LHCN-M2 (cell line): ENCODE results near the gene SIRT2. TPM values are rescaled to one million over a fixed set of nuclear protein-coding genes. Genes with fewer than 3 reads are reported as not detected.
A peak's percentile ranks its signal among the peaks of the same experiment; 100 is the strongest.
"Not testable (repeated sequence)": the region's sequence is repeated elsewhere in the genome, so short reads cannot be mapped to it uniquely, and the experiment has no call there.

Experiments used
- DNase-seq: peaks from one replicate; pipeline ENCODE4 v3.0.0-alpha.2; 2012; ENCODE audit warnings: low read depth
- total RNA-seq: library from RNA; depleted of rRNA; stranded (reverse); fragments of >200 nt; gene quantifications from 2 replicates; pipeline ENCODE4 v1.2.3, GENCODE V29; 2014

Gene SIRT2
- total RNA-seq, 1 experiment from 2014 or later, result 73.2 TPM

DNA sequence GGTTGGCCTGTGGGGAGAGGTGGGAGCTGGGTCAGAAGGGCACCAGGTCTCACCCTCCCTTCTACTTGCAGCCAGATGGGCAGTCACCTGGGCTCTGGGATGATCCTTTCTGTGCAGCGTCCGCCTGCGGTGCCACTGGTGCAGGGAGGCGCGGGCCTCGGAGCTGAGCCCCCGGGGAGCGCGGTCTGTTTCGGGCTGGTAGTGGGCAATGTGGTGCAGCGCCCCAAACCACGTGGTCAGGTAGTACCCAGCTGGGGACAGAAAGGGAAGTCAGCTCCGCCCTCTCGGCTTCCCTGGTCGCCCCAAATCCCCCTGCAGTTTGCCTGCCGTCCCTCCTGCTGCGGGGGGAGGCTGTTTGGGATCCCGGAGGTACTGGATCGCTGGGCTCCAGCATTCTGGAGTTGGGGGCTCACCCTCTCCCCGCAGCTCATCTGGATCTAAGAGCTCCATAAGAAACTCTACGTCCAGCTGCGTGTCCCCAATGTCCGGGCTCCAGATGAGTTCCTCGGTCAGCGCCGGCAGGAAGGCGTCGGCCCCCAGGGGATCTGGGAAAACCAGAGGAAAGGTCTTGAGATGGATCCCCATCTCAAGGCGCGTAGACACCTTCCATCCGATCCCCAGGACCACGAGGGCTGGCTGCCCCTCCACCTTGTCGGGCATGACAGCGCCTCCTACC is 30.1 kb downstream of the SIRT2 start:
- DNase-seq, result no peak

DNA sequence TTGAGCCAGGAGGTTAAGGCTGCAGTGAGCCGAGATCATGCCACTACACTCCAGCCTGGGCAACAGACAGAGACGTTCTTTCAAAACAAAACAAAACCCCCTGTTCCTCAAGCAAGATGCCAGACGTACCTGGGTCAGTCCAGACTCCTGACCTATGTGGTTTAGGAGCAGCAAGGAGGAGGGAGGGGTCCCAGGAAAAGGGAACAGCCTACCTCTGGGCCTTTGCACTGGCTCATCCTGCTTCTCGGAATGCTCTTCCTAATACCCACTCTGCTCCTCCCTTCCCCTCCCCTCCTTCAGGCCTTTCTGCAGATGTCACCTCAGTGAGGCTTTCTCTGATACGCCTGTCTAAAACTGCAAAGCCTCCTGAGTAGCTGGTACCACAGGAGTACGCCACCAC is 30.9 kb downstream of the SIRT2 start:
- DNase-seq, result no peak

DNA sequence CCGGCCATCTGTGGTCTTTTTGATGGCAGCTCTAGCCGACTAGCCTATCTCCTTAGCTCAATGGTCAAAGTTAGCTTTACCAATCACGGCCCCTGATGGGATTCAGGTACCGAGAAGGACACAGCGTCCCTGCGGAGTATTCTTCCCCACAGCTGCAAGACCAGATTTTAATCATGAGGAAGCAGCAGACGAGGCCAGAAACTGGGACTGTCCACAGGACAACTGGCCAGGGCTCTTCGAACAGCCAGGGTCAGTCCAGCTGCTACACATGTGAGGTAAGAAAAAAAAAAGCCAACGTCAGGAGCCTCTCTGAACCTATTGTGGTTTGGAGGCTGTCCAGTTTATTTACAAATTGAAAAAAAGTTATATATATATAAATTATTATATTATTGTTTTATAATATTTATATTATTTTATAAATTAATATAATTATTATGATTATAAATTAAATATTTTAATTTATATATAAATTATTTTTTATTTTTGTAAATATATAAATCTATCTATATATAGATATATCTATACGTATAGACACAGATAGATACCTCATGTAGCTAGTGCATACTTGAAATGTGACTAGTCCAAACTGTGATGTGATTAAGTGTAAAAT is 32.1 kb downstream of the SIRT2 start:
- no peak for DNase-seq

DNA sequence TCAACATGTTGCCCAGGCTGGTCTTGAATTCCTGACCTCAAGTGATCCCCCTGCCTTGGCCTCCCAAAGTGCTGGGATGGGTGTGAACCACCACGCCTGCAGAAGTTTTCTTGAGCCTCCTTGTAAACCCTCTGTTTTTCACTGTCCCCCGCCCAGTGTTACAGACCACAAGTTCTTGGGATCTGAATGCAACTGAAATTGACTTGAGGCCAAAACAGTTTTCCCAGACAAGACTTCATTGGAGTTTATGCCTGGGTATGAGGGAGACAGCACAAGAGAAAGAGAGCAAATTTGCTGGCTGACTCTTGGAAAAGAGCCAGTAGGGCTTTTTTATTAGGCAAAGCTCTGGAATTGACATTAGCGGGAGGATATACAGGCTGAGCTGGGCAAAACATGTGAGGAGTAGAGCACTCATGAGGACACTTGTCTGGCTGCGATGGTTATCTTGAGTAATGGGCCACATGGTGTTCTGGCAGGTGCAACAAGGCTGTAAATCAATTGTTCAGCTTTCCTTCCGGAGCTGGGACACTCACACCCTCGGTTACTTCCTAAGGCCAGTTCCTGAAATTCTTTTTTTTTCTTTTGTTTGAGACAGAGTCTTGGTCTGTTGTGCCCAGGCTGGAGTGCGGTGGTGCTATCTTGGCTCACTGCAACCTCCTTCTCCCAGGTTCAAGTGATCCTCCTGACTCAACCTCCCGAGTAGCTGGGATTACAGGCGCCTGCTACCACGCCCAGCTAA is 36.9 kb downstream of the SIRT2 start:
- DNase-seq, result peak; percentile 78

DNA sequence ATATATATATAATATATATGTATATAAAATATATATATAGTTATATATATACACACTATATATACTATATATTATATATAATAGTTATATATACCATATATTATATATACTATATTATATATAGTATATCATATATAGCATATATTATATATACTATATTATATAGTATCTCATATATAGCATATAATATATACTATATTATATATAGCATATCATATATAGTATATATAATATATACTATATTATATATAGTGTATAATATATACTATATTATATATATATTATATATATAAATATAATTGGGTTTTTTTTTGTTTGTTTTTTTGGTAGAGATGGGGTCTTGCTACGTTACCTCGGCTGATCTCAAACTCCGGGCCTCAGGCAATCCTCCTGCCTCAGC is 38.0 kb downstream of the SIRT2 start:
- DNase-seq, result no peak

DNA sequence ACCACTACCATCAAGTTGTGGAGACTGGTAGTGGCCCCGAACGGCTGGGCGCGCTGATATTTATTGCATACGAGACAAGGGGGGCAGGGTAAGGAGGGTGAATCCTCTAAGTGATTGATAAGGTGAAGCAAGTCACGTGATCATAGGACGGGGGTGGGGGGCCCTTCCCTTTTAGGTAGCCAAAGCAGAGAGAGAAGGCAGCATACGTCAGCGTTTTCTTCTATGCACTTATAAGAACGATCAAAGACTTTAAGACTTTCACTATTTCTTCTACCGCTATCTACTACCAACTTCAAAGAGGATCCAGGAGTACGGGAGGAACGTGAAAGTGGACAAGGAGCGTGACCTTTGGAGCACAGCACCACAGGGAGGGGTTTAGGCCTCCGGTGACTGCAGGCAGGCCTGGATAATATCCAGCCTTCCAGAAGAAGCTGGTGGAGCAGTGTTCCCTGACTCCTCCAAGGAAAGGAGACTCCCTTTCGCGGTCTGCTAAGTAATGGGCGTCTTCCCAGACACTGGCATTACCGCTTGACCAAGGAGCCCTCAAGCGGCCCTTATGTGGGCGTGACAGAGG is 39.7 kb downstream of the SIRT2 start:
- DNase-seq, result not testable (repeated sequence)

DNA sequence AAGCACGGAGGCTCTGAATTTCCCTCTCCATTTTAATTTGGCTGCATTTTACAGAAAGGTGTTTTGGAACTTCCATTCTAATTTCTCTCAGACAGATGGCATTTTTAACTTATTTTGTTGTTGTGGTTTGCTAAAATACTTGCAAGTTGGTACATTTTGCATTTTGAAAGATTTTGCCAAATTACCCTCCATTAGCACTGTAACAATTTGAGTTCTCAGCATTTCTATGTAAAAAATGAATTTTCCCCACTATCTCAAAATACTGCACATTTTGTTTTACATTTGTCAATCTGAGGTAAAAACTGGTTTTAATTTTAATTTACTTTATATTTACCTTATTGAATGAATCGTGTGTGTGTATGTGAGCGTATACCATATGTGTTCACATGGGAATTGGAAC is 42.6 kb downstream of the SIRT2 start:
- no peak for DNase-seq

DNA sequence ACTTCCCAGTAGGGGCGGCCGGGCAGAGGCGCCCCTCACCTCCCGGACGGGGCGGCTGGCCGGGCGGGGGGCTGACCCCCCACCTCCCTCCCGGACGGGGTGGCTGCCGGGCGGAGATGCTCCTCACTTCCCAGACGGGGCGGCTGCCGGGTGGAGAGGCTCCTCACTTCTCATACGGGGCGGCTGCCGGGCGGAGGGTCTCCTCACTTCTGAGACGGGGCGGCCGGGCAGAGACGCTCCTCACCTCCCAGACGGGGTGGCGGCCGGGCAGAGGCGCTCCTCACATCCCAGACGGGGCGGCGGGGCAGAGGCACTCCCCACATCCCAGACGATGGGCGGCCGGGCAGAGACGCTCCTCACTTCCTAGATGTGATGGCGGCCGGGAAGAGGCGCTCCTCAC is 43.7 kb downstream of the SIRT2 start:
- not testable (repeated sequence) for DNase-seq

DNA sequence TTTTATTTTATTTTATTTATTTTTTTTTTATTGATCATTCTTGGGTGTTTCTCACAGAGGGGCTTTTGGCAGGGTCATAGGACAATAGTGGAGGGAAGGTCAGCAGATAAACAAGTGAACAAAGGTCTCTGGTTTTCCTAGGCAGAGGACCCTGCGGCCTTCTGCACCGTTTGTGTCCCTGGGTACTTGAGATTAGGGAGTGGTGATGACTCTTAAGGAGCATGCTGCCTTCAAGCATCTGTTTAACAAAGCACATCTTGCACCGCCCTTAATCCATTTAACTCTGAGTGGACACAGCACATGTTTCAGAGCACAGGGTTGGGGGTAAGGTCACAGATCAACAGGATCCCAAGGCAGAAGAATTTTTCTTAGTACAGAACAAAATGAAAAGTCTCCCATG is 44.5 kb downstream of the SIRT2 start:
- DNase-seq, result not testable (repeated sequence)

DNA sequence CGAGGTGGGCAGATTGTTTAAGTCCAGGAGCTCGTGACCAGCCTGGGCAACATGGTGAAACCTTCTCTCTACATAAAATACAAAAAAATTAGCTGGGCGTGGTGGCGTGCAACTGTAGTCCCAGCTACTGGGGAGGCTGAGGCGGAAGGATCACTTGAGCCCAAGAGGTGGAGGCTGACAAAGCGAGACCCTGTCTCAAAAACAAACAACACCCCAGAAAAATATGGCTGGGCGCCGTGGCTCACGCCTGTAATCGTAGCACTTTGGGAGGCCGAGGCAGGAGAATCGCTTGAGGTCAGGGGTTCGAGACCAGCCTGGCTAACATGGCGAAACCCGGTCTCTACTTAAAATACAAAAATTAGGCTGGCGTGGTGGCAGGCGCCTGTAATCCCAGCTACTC is 46.2 kb downstream of the SIRT2 start:
- DNase-seq, result no peak

DNA sequence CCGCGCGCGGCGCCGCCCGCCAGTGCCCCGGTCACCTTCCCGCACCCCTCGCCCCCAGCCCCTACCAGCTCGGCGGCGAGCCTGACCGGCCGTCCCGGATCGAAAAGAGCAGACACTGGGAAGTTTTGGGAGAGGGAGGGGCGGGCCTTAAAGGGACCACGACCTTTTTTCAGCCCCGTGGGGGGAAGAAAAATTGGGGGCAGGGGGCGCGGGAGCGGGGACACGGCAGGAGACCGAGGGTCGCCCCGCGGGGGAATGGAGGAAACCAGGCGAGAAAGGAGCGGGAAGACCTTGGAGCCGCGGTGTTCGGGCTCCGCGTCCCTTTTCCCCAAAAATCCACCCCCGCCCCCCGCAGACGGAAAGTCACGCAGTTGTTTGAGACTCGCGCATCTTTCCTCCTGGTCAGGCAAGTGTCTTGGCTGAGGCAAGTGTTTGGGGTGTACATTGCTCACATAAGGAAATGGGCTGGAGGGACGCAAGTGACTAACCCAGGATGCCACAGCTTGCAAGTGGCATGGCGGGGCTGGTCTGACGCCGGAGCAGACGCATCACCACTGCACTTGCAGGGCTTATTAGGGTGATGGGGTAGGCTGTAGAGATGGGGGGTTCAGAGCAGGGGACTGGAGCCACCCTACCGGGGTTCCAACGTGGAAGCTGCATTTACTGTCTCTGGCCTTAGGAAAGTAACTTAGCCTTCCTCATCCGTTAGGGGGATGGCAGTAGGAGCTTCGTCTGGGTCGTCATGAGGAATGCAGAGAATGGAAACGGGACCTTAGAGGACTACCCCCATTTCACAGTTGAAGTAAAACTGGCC is 47.0 kb downstream of the SIRT2 start:
- peak; percentile 67 for DNase-seq

DNA sequence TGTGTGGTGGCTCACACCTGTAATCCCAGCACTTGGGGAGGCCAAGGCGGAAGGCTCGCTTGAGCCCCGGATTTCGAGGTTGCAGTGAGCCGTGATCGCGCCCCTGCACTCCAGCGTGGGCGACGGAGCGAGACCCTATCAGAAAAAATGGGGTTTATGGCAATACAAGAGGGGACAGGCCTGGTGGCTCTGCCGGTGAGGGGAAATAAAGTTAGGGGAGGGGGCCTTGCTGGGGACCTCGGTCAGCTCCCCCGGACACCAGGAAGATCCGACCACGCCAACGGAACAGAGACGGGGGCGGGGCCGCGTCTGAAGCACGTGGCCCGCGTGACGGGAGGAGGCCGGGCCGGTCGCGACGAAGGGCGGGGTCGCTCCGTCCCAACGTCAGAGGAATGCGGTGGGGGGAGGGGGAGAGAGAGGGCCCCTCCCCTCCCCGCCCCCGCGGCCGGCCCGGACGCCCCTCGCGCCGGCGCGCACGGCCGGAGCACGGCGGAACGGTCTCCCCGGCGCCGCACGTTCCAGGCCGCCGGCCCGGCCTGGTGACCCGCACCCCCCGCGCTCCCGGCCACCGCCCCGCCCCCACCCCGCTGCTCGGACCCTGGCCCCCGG is 47.7 kb downstream of the SIRT2 start:
- DNase-seq, result peak; percentile 90

DNA sequence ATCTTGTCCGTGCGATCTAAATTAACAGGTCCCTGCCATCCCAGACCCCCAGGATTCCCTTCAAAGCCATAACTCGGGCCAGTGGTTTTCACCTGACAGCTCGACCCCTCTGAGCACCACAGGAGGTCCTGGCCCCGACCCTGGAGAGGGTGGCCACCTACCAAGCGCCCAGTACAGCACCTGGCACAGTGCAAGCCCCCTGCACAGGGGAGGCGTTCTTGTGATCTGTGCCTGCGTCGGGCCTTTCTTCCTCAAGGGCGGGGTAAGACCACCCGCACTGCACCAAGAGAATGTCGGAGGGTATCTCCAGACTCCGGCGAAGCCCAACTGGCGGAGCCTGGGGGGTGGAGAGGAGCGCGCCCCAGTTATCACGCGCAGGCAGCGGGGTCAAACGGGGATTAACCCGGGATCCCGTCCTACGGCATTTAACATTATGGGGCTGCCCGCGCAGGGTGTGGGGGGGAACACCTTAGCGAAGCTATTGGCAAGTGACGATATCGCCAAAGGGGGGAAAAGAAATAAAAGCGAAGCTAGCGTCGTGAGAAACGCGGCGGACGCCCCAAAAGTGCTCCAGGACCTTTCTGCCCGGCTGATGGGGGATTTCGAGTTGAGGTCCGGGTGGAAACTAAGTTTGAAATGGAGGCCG is 48.3 kb downstream of the SIRT2 start:
- no peak for DNase-seq

DNA sequence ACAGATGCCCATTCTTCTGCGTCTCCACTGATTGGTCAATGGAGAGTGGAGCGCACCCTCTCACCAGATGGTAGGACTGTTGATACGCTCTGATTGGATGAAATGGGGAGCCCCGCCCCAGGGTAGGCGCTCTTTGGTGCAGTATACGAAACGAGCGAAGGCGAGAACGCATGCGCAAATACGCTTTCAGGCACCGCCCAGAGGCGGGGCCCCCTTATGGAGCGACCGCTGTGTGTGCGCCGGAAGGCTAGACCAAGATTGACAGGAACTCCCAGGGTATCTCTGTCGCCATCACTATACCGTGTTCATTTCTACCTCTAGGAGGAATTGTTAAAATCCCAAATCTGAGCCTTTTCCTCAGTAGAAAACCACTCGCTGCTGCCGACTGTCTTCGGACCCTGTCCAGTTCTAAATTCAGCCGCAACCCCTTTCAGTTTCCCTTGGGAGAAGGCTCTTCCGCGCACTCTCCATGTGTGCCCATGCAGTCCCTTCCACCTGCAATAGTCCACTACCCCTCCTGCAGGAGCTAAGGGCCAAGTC is 48.9 kb downstream of the SIRT2 start:
- DNase-seq, result no peak

DNA sequence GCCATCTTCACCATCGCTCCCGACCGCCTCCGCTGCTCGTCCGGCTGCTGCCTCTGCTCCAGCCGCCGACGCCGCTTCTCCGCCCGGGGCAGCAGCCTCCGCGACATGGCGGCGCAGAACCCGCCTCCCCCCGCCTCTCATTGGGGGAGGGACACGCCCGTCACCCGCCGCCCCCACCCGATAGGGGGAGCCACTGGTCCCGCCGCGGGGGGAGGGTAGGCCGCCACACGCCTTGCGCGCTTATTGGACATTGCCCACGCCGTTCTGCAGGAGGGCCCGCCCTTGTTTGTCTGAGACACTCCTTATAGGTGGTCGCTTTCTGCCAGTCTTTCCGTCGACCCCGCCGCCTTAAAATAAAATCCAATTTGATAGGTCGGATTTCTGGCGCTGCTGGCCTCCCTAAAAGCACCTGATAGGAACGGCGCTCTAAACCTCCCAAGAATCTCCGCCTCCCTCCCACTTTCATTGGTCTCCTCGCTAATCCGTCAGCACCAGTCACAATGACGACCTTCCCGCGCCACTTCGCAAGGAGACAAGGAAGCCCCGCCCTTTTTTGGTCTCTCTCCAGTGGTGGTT is 49.5 kb downstream of the SIRT2 start, which contains the start of gene HNRNPL:
TSS of gene HNRNPL (minus strand) at position 127 of the 576 bp plus-strand sequence. CDS start at position 107, 20 bp downstream.
- DNase-seq, result peak; percentile 100

DNA sequence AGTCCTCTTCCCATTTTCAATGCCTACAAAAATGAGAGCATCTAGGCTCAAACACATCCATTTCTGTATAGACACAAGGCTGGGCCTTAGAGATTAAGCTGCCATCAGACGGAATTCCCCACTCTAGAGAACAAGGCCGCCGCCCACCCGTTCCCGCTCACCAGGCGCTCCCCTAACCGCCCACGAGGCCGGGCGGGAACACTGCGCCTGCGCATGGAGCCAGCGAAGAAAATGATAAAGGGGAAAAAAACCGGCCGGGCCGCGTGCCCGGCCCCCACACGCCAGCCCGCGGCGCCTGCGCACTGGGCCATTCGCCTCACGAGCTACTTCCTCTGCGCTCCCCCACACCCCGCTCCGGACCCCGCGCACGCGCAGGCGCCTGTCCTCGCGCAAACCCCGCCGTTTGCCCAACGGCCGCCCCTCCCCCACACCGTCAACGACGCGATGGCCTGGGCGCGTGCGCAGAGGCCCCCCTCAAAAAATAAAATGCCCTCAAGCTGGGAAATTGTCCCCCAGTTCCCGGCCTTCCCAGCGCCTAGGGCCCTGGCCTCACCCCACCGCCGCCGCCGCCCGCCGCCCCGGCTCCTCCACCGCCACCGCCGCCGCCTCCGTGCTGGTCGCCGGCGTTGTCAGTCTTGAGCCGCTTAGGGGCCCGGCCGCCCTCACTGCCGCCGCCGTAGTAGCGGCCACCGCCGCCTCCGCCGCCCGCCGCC is 50.1 kb downstream of the SIRT2 start:
- peak; percentile 94 for DNase-seq

DNA sequence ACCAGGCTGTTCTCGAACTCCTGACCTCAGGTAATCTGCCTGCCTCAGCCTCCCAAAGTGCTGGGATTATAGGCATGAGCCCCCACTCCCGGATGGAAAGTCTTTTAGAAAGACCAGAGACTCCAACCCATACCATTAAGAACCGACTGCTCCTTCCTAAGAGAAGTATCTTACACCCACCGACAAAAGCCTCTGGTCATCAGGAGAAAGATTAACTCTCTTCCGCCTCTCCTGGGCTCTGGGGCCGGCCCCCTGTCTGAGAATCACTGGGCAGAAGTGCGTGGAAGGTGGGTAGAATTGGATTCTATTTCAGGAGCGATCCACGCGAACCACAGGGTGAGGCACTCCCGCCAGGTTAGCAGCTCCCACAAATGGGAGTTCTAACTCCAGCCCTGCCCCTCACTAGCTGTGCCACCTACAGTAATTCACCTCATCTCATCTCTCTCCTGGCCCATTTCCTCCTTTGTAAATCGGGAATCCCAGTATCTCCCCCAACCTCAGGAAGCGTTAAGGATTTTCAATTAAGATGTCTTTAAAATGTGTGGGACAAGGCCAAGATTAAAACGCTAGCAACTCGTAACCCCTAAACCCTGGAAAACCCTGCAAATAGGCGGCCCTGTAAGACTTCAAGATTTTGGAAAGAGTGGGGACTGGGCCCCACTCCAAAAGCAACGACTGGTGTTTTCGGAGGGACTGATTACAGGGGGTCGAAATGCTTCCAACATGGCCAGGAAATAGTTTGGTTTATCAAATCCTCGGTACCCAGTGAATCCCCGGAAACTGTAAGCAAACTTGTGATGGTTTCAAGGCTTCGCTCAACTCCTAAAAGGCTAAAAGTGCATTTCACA is 50.9 kb downstream of the SIRT2 start:
- DNase-seq, result no peak

DNA sequence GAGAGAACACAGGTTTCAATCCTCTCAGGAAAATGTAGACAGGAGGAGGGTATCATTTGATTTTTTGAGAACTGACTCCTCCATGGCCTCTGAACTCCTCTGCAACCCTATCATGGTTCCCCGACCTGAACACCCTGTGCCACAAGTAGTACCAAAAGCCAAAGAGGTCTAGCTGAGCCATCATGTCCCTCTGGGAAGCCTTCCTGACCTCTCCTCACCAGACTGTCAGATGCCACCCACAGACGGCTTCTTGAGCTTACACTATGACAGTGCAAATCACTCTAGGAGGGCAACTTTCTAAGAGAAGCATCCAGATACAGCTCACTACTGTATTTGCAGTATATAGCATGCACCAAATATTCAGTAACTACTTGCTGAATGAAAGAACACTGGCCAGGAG is 53.3 kb downstream of the SIRT2 start:
- no peak for DNase-seq
